Uterus (tissue), 4 donors: ENCODE measurements around the gene SDSL. TPM values are rescaled to one million over a fixed set of nuclear protein-coding genes. Genes with fewer than 3 reads are reported as not detected.

Experiments
- DNase-seq, 2 donors: peaks; one replicate each; pipeline ENCODE4 v3.0.0-alpha.2; 2019 to 2020
- H3K27ac ChIP-seq, 2 donors: fragments of 200-600 bp; sonication (generic); 1 replicate in 1 of 2; 2 replicates in 1 of 2; pipeline ENCODE4 v1.5.1; 2016 to 2018
- H3K27me3 ChIP-seq, 2 donors: fragments of 200-600 bp; sonication (generic); one replicate each; pipeline ENCODE4 v1.5.1; 2018 to 2019; ENCODE audit warnings: control low read depth in 1 of 2
- H3K36me3 ChIP-seq, 2 donors: fragments of 200-600 bp; sonication (generic); one replicate each; pipeline ENCODE4 v1.5.1; 2019; ENCODE audit warnings: control low read depth in 1 of 2
- H3K4me1 ChIP-seq, 2 donors: fragments of 200-600 bp; sonication (generic); one replicate each; pipeline ENCODE4 v1.5.1; 2018 to 2019; ENCODE audit warnings: control low read depth in 1 of 2
- H3K4me3 ChIP-seq, 2 donors: fragments of 200-600 bp; sonication (generic); 1 replicate in 1 of 2; 2 replicates in 1 of 2; pipeline ENCODE4 v1.5.1; 2018 to 2019; ENCODE audit warnings: mild to moderate bottlenecking in 1 of 2
- H3K9me3 ChIP-seq, 2 donors: fragments of 200-600 bp; sonication (generic); one replicate each; pipeline ENCODE4 v1.5.1; 2019; ENCODE audit warnings: control low read depth in 1 of 2
- POLR2A ChIP-seq, 2 donors: fragments of 450-650 bp; IDR thresholded peaks; one replicate each; pipeline ENCODE4 v1.6.1; 2016; ENCODE audit warnings: antibody characterized with exemption in 2 of 2, mild to moderate bottlenecking in 1 of 2, moderate library complexity in 1 of 2
- intact Hi-C: fragments of 100-400 bp; cut with DNase I; formaldehyde crosslinking; loops from one replicate; pipeline ENCODE4 v1.15.1; 2023; ENCODE audit warnings: low total_unique reads
- total RNA-seq, 4 donors: library from RNA; depleted of rRNA in 3 of 4; stranded (reverse); fragments of >200 nt in 3 of 4; gene quantifications; one replicate each; pipeline versions ENCODE4 v1.1.0 to v1.2.4, GENCODE V29; 2014 to 2023
- TF ChIP-seq, protein P1 (sequence below), 4 experiments: fragments of 200-600 bp in 2 of 4; fragments of 450-650 bp in 2 of 4; sonication (generic) in 2 of 4; IDR thresholded peaks; one replicate each; pipeline ENCODE4 v1.5.1; 2016 to 2019; ENCODE audit warnings: antibody characterized with exemption in 4 of 4, mild to moderate bottlenecking in 2 of 4, moderate library complexity in 1 of 4
- donor health status: DM: yes; HTN: yes; CAD: no.

Gene SDSL
- total RNA-seq, 4 donors from 2014 or later: 0.26 to 3.0 (median 0.61) TPM; not detected in 1

DNA sequence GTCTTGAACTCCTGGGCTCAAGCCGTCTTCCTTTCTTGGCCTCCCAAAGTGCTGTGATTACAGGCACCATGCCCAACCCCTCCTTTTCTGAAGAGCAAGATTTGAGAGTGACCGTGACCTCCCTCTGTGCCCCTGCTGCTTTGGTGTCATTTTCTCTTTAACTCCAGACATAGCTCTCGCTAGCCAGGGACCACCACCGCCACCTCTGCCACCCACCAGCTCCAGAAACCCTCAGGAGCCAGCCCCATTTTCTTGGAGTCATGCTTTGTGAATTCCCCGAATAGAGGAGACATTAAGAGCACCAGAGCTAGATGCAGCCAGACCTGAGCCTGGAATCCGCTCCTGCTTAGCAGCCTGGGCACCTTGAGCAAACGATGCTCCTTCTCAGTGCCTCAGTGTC is 18.2 kb downstream of the SDSL start:
- no peaks in the 10 kb centered on the region for H3K27me3 ChIP-seq
- H3K27ac ChIP-seq: no peak overlapping the region
- no peaks in the 10 kb centered on the region for H3K4me1 ChIP-seq
- H3K36me3 ChIP-seq: no peaks in the 10 kb centered on the region
- no peaks in the 10 kb centered on the region for H3K9me3 ChIP-seq
- TF ChIP-seq, protein P1, sequence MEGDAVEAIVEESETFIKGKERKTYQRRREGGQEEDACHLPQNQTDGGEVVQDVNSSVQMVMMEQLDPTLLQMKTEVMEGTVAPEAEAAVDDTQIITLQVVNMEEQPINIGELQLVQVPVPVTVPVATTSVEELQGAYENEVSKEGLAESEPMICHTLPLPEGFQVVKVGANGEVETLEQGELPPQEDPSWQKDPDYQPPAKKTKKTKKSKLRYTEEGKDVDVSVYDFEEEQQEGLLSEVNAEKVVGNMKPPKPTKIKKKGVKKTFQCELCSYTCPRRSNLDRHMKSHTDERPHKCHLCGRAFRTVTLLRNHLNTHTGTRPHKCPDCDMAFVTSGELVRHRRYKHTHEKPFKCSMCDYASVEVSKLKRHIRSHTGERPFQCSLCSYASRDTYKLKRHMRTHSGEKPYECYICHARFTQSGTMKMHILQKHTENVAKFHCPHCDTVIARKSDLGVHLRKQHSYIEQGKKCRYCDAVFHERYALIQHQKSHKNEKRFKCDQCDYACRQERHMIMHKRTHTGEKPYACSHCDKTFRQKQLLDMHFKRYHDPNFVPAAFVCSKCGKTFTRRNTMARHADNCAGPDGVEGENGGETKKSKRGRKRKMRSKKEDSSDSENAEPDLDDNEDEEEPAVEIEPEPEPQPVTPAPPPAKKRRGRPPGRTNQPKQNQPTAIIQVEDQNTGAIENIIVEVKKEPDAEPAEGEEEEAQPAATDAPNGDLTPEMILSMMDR (IDR thresholded peaks at IDR 0.05): no peak
- no peak for TF ChIP-seq POLR2A (IDR thresholded peaks at IDR 0.05)
- DNase-seq: no peak
- no peak overlapping the region for H3K4me3 ChIP-seq
- intact Hi-C loops: no loop called here

DNA sequence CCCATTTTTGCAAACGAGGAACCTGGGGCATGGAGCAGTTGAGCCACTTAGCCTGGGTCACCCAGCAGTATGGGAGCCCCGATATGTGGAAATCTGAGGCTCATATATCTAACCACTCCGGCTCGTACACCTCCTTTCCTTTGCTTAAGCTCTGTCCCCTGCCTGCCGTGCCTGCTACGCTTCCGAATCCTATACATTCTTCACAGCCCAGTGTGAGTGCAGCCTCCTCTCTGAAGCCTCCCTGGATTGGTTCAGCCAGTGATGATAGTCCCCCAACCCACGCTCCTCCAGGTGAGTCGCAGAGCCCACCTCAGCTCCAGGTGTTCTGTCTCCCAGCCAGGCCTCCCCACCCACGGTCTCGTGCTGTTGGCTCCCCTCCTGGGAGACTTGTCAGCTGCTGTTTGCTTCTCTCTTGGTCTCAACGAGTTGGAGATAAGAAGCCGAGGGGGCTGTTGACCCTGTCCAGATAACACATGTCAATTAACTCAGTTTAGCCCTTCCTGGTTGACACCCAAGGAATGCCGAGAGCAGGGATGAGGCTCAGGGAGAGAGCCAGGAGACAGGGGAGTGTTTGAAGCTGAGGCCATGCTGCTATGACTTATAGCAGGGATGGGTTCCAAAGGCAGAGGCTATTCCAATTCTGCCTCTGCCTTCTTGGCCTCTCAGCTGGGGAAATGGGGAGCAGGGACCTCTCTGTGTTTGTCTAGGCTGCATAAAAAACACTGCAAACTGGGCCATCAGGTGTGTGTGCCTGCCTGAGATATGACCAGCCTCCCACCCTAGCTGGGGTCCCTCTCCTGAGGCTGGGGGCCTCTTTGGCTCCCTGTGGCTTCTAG is 19.0 kb downstream of the SDSL start:
- DNase-seq: no peak
- H3K4me3 ChIP-seq: no peak overlapping the region
- no peak for TF ChIP-seq POLR2A (IDR thresholded peaks at IDR 0.05)
- TF ChIP-seq, protein P1 (IDR thresholded peaks at IDR 0.05): no peak
- H3K36me3 ChIP-seq: no peaks in the 10 kb centered on the region
- intact Hi-C loops: no loop called here
- no peaks in the 10 kb centered on the region for H3K9me3 ChIP-seq
- H3K4me1 ChIP-seq: no peaks in the 10 kb centered on the region
- no peak overlapping the region for H3K27ac ChIP-seq
- H3K27me3 ChIP-seq: no peaks in the 10 kb centered on the region

DNA sequence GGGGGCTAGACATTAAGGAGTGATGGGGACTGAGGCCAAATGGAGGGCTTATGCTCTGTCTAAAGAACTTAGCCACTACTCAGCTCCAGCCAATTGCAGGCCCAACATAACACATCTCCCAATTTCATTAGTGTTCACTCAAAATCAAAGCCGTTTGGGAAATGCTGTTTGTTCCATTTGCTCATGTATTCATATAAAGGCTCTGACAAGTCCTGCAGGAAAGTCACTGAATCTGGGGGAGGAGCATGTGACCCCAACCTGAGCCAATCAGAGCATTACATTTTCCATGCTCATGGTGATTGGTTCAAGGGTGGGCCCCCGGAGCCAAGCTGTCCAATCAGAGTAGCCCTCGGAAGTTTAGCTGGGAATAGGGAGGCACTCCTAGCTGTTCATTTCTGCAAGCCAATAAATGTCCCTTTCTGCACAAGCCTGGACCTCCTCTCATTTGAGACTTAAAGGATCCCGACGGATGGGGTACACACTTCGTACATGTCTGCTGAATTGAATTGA is 20.9 kb downstream of the SDSL start:
- intact Hi-C loops: no loop called here
- H3K27ac ChIP-seq: no peak overlapping the region
- no peaks in the 10 kb centered on the region for H3K4me1 ChIP-seq
- TF ChIP-seq, protein P1 (IDR thresholded peaks at IDR 0.05): no peak
- no peak for TF ChIP-seq POLR2A (IDR thresholded peaks at IDR 0.05)
- H3K27me3 ChIP-seq: no peaks in the 10 kb centered on the region
- no peak for DNase-seq
- H3K36me3 ChIP-seq: no peaks in the 10 kb centered on the region
- H3K9me3 ChIP-seq: no peaks in the 10 kb centered on the region
- H3K4me3 ChIP-seq: no peak overlapping the region

DNA sequence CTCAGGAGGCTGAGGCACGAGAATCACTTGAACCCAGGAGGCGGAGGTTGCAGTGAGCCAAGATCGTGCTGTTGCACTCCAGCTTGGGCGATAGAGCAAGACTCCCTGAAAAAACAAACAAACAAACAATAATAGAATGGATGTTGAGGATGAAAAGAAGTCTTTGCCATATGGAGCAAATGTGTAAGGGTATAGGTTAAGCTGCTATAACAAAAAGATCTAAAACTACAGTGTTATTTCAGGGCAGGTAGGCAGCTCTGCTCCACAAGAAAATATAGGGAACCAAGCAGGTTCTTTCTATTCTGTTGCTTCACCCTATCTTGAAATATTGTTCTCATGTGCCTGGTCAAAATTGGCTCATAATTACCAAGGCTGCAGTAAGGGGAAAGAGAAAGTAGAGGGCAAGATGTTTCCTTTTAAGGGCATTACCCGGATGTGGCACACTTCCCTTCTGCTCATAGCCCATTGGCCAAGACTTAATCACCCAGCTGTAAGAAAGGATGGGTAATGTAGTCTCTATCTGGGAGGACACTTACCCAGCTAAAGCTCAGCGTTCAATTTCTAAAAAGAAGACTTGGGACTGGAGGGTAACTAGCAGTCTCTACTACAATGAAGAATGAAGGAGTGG is 23.5 kb downstream of the SDSL start:
- no peak for DNase-seq
- peaks cover 0 to 6% of the 10 kb centered on the region in 2 donors for H3K27me3 ChIP-seq
- no peaks in the 10 kb centered on the region for H3K9me3 ChIP-seq
- H3K4me1 ChIP-seq: no peaks in the 10 kb centered on the region
- H3K27ac ChIP-seq: no peak overlapping the region
- no peak overlapping the region for H3K4me3 ChIP-seq
- no peaks in the 10 kb centered on the region for H3K36me3 ChIP-seq
- TF ChIP-seq, protein P1 (IDR thresholded peaks at IDR 0.05): no peak
- TF ChIP-seq POLR2A (IDR thresholded peaks at IDR 0.05): no peak
- intact Hi-C loops: no loop called here

DNA sequence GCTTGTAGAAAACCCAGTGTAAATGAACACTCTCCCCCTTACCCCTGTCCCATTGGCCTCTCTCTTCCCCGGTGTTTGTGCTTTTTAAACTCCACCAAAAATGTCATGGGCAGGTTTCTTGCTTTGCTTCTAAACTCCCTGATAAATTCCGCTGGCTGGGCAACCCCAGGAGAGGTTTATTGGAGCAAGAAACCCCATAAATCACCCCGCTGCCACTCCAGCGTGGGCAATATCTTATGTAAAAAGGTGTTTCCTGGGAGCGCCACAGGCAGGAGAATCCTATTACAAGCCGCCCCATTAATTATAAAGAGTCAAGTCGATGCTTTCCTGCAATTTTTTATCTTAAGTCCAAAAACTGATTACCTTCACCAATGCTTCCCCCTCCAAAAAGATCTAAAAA is 26.7 kb downstream of the SDSL start:
- intact Hi-C loops: no loop called here
- Histone ChIP-seq H3K36me3 (no peaks in the 10 kb centered on the region), H3K4me1 (no peaks in the 10 kb centered on the region), H3K4me3 (no peak overlapping the region), H3K9me3 (no peaks in the 10 kb centered on the region), H3K27ac (no peak overlapping the region), H3K27me3 (peaks cover 0 to 6% of the 10 kb centered on the region in 2 donors)
- TF ChIP-seq, protein P1 (IDR thresholded peaks at IDR 0.05): no peak
- TF ChIP-seq POLR2A (IDR thresholded peaks at IDR 0.05): no peak
- DNase-seq: no peak
